A673 (cell line): ENCODE measurements around the gene RSRC1.

Experiments
- CTCF ChIP-seq: fragments of 300-800, 200-600 bp; sonication (generic); conservative IDR thresholded peaks from 2 replicates; pipeline ENCODE4 v1.5.1; 2017; ENCODE audit warnings: low read depth, mild to moderate bottlenecking, antibody characterized with exemption, low read length, moderate library complexity, mixed read lengths
- EZH2 ChIP-seq: fragments of 200-600 bp; sonication (generic); IDR thresholded peaks from 2 replicates; pipeline ENCODE4 v1.6.1; 2017; ENCODE audit warnings: borderline replicate concordance, low read depth, mild to moderate bottlenecking, mixed read lengths, antibody characterized with exemption, low read length; ENCODE audit not compliant: poor library complexity, severe bottlenecking

GRCh38 chr3:158532099-158532734, 422.3 kb downstream of the RSRC1 start:
- TF ChIP-seq CTCF (peak; percentile 77), EZH2 (no peak)
